HepG2 (cell line): ENCODE data around the gene ZNF189. TPM values are rescaled to one million over a fixed set of nuclear protein-coding genes. Genes with fewer than 3 reads are reported as not detected.

Experiments
- BRD4 ChIP-seq: sonication (generic); formaldehyde crosslinking; IDR thresholded peaks from 2 replicates; pipeline ENCODE4 v1.4.0; 2020; ENCODE audit warnings: missing genetic modification reagents
- ESRRA ChIP-seq: sonication (generic); formaldehyde crosslinking; IDR thresholded peaks from 2 replicates; pipeline ENCODE4 v1.5.1; 2020; ENCODE audit warnings: mild to moderate bottlenecking, low read depth, missing genetic modification reagents
- GTF2F1 ChIP-seq: fragments of 150-350 bp; IDR thresholded peaks from 2 replicates; pipeline ENCODE4 v1.6.1; 2014; ENCODE audit warnings: low read length
- HOXA7 ChIP-seq: sonication (generic); formaldehyde crosslinking; IDR thresholded peaks from 2 replicates; pipeline ENCODE4 v1.8.1; 2022; ENCODE audit warnings: mild to moderate bottlenecking, missing genetic modification reagents, moderate library complexity
- JUN ChIP-seq: sonication (generic); formaldehyde crosslinking; IDR thresholded peaks from 2 replicates; pipeline ENCODE4 v1.4.0; 2020; ENCODE audit warnings: mild to moderate bottlenecking, missing genetic modification reagents
- JUND ChIP-seq: sonication (generic); formaldehyde crosslinking; IDR thresholded peaks from 2 replicates; pipeline ENCODE4 v1.8.0; 2022; ENCODE audit warnings: mild to moderate bottlenecking, missing genetic modification reagents
- KLF13 ChIP-seq: sonication (generic); formaldehyde crosslinking; IDR thresholded peaks from 2 replicates; pipeline ENCODE4 v1.4.0; 2020; ENCODE audit warnings: mild to moderate bottlenecking, missing genetic modification reagents
- MYPOP ChIP-seq: sonication (generic); formaldehyde crosslinking; IDR thresholded peaks from 2 replicates; pipeline ENCODE4 v1.8.1; 2023; ENCODE audit warnings: mild to moderate bottlenecking, moderate library complexity, missing genetic modification reagents
- NFE2L1 ChIP-seq: sonication (generic); formaldehyde crosslinking; IDR thresholded peaks from 2 replicates; pipeline ENCODE4 v1.4.0; 2020; ENCODE audit warnings: missing genetic modification reagents, mild to moderate bottlenecking, borderline replicate concordance
- NFKBIZ ChIP-seq: IDR thresholded peaks from 2 replicates; pipeline ENCODE4 v1.6.1; 2018; ENCODE audit warnings: missing genetic modification reagents, missing compliant biosample characterization
- NFYB ChIP-seq: sonication (generic); formaldehyde crosslinking; IDR thresholded peaks from 2 replicates; pipeline ENCODE4 v1.4.0; 2020; ENCODE audit warnings: missing genetic modification reagents
- REXO4 ChIP-seq: sonication (generic); formaldehyde crosslinking; IDR thresholded peaks from 2 replicates; pipeline ENCODE4 v1.8.0; 2022; ENCODE audit warnings: missing genetic modification reagents, mild to moderate bottlenecking, borderline replicate concordance
- TEF ChIP-seq: sonication (generic); formaldehyde crosslinking; IDR thresholded peaks from 2 replicates; pipeline ENCODE4 v1.5.0; 2020; ENCODE audit warnings: missing genetic modification reagents
- TFAP4 ChIP-seq: sonication (generic); IDR thresholded peaks from 2 replicates; pipeline ENCODE4 v1.6.1; 2016; ENCODE audit warnings: low read depth, borderline replicate concordance
- THAP8 ChIP-seq: sonication (generic); formaldehyde crosslinking; IDR thresholded peaks from 2 replicates; pipeline ENCODE4 v1.5.1; 2020; ENCODE audit warnings: missing genetic modification reagents, mild to moderate bottlenecking, borderline replicate concordance
- WIZ ChIP-seq: sonication (generic); formaldehyde crosslinking; IDR thresholded peaks from 2 replicates; pipeline ENCODE4 v1.5.1; 2020; ENCODE audit warnings: mild to moderate bottlenecking, missing genetic modification reagents
- ZBTB21 ChIP-seq: sonication (generic); formaldehyde crosslinking; IDR thresholded peaks from 2 replicates; pipeline ENCODE4 v1.4.0; 2020; ENCODE audit warnings: missing genetic modification reagents
- ZBTB26 ChIP-seq: IDR thresholded peaks from 2 replicates; pipeline ENCODE4 v1.6.1; 2016; ENCODE audit warnings: missing compliant biosample characterization, missing genetic modification reagents, borderline replicate concordance
- ZBTB34 ChIP-seq: sonication (generic); formaldehyde crosslinking; IDR thresholded peaks from 2 replicates; pipeline ENCODE4 v1.8.0; 2022; ENCODE audit warnings: mild to moderate bottlenecking, missing genetic modification reagents
- ZBTB49 ChIP-seq: sonication (generic); formaldehyde crosslinking; IDR thresholded peaks from 2 replicates; pipeline ENCODE4 v1.4.0; 2020; ENCODE audit warnings: missing genetic modification reagents, borderline replicate concordance
- ZNF12 ChIP-seq: sonication (generic); formaldehyde crosslinking; IDR thresholded peaks from 2 replicates; pipeline ENCODE4 v1.5.0; 2020; ENCODE audit warnings: missing genetic modification reagents
- ZNF251 ChIP-seq: sonication (generic); formaldehyde crosslinking; IDR thresholded peaks from 2 replicates; pipeline ENCODE4 v1.9.0; 2021; ENCODE audit warnings: mild to moderate bottlenecking, missing genetic modification reagents
- ZNF431 ChIP-seq: sonication (generic); formaldehyde crosslinking; IDR thresholded peaks from 2 replicates; pipeline ENCODE4 v1.9.0; 2022; ENCODE audit warnings: missing genetic modification reagents, low read depth, mild to moderate bottlenecking, borderline replicate concordance
- ZNF792 ChIP-seq: IDR thresholded peaks from 2 replicates; pipeline ENCODE4 v1.6.1; 2016
- polyA plus RNA-seq, 8 experiments: library from polyadenylated mRNA; depleted of rRNA in 3 of 8; stranded (reverse) in 7 of 8; unstranded in 1 of 8; fragments of >200 nt; fragmentation: Illumina TruSeq in 4 of 8; extraction: Trizol in 4 of 8; gene quantifications; 2 replicates each; pipeline versions ENCODE4 v1.2.1 to v1.2.3, GENCODE V29; 2011 to 2016; ENCODE audit warnings: low read depth in 4 of 8, missing spikeins in 1 of 8, mixed read lengths in 1 of 8; ENCODE audit not compliant: insufficient read depth in 1 of 8
- total RNA-seq, 5 experiments: library from RNA; depleted of rRNA; stranded (reverse); fragments of >200 nt; fragmentation: Illumina TruSeq; extraction: Trizol; gene quantifications; 2 replicates each; pipeline ENCODE4 v1.2.3, GENCODE V29; 2016; ENCODE audit warnings: low read depth in 1 of 5

Gene ZNF189
- total and polyA plus RNA-seq, 2 of the 13 experiments (the other 11 are each of a cell fraction or from before 2014, with no cell fraction given) = 8.4 to 50.0 TPM

GRCh38 chr9:101433229-101433628, 34.6 kb downstream of the ZNF189 start (continued):
- TF ChIP-seq ZBTB49 (CRISPR knock-in tag) (no peak), ESRRA (CRISPR knock-in tag) (peak; percentile 94), JUND (CRISPR knock-in tag) (no peak), MYPOP (no peak; the same call in 1 of the 2 replicates), WIZ (no peak), THAP8 (no peak), ZNF12 (CRISPR knock-in tag) (no peak), NFYB (no peak), TEF (CRISPR knock-in tag) (no peak), ZBTB21 (CRISPR knock-in tag) (no peak), ZBTB34 (CRISPR knock-in tag) (no peak), KLF13 (CRISPR knock-in tag) (no peak), REXO4 (CRISPR knock-in tag) (no peak), GTF2F1 (no peak), ZNF792 (CRISPR knock-in tag) (peak; percentile 77; the same call in 1 of the 2 replicates), ZNF251 (no peak), BRD4 (CRISPR knock-in tag) (peak; percentile 82), NFE2L1 (CRISPR knock-in tag) (no peak), NFKBIZ (CRISPR knock-in tag) (no peak), ZNF431 (CRISPR knock-in tag) (no peak), ZBTB26 (no peak), TFAP4 (no peak), JUN (CRISPR knock-in tag) (no peak), HOXA7 (CRISPR knock-in tag) (no peak)
